Suprapubic skin (tissue), 4 donors: ENCODE data around the gene G6PD. TPM values are rescaled to one million over a fixed set of nuclear protein-coding genes. Genes with fewer than 3 reads are reported as not detected.
"Not testable (repeated sequence)": the region's sequence is repeated elsewhere in the genome, so short reads cannot be mapped to it uniquely, and the experiment has no call there.

Experiments
- DNase-seq, 2 donors: peaks; one replicate each; pipeline ENCODE4 v3.0.0-alpha.2; 2019; ENCODE audit warnings: low spot score in 2 of 2
- H3K27ac ChIP-seq: fragments of 200-600 bp; sonication (generic); one replicate; pipeline ENCODE4 v1.5.1; 2019
- H3K27me3 ChIP-seq: fragments of 200-600 bp; sonication (generic); one replicate; pipeline ENCODE4 v1.5.1; 2019
- H3K36me3 ChIP-seq: fragments of 200-600 bp; sonication (generic); one replicate; pipeline ENCODE4 v1.5.1; 2019
- H3K4me1 ChIP-seq: fragments of 200-600 bp; sonication (generic); one replicate; pipeline ENCODE4 v1.5.1; 2019
- H3K4me3 ChIP-seq: fragments of 200-600 bp; sonication (generic); one replicate; pipeline ENCODE4 v1.5.1; 2019; ENCODE audit warnings: mild to moderate bottlenecking
- H3K9me3 ChIP-seq: fragments of 200-600 bp; sonication (generic); one replicate; pipeline ENCODE4 v1.5.1; 2019
- CTCF ChIP-seq, 2 donors: fragments of 200-600 bp in 1 of 2; fragments of 450-650 bp in 1 of 2; sonication (generic) in 1 of 2; IDR thresholded peaks; one replicate each; pipeline ENCODE4 v1.5.1; 2016 to 2019; ENCODE audit warnings: antibody characterized with exemption in 2 of 2, mild to moderate bottlenecking in 1 of 2, moderate library complexity in 1 of 2
- EP300 ChIP-seq: sonication (generic); formaldehyde crosslinking; IDR thresholded peaks from one replicate; pipeline ENCODE4 v1.6.1; 2017; ENCODE audit warnings: antibody characterized with exemption
- POLR2A ChIP-seq, 2 donors: fragments of 450-650 bp; IDR thresholded peaks; one replicate each; pipeline ENCODE4 v1.6.1; 2017; ENCODE audit warnings: antibody characterized with exemption in 2 of 2, mild to moderate bottlenecking in 2 of 2, moderate library complexity in 2 of 2
- POLR2AphosphoS5 ChIP-seq, 3 donors: sonication (generic); formaldehyde crosslinking; IDR thresholded peaks; one replicate each; pipeline ENCODE4 v1.6.1; 2017; ENCODE audit warnings: antibody characterized with exemption in 3 of 3
- WGBS: methylation state at CpG from one replicate; pipeline ENCODE4 v1.1.5; 2018; 5-methylcytosine and 5-hydroxymethylcytosine counted together
- total RNA-seq, 4 donors: library from RNA; depleted of rRNA; stranded (reverse); fragments of >200 nt; gene quantifications; one replicate each; pipeline ENCODE4 v1.1.0, GENCODE V29; 2016

G6PD gene
- total RNA-seq, 4 donors from 2014 or later: 22.6 to 60.4 (median 42.0) TPM

- H3K4me1 ChIP-seq, H3K36me3 ChIP-seq, H3K9me3 ChIP-seq, H3K4me3 ChIP-seq, H3K27ac ChIP-seq, H3K27me3 ChIP-seq, DNase-seq: not testable (repeated sequence)
- no CpG with 5 or more reads among the region's 8 CpGs for WGBS
Observed at GRCh38 chrX:154582994-154583393, 36.3 kb upstream of the G6PD start.

GRCh38 chrX:154575076-154575475, 28.4 kb upstream of the G6PD start:
- not testable (repeated sequence) for H3K27ac ChIP-seq, H3K4me3 ChIP-seq, H3K36me3 ChIP-seq, H3K4me1 ChIP-seq, DNase-seq, H3K27me3 ChIP-seq, H3K9me3 ChIP-seq
- no CpG with 5 or more reads among the region's 5 CpGs for WGBS

GRCh38 chrX:154573061-154573460, 26.4 kb upstream of the G6PD start:
- H3K4me1 ChIP-seq, H3K27me3 ChIP-seq, H3K4me3 ChIP-seq, H3K9me3 ChIP-seq, H3K27ac ChIP-seq, DNase-seq, H3K36me3 ChIP-seq: not testable (repeated sequence)
- no CpG with 5 or more reads among the region's 10 CpGs for WGBS

GRCh38 chrX:154570361-154570760, 23.7 kb upstream of the G6PD start:
- H3K27me3 ChIP-seq, H3K27ac ChIP-seq, H3K4me1 ChIP-seq, H3K9me3 ChIP-seq, H3K4me3 ChIP-seq, DNase-seq, H3K36me3 ChIP-seq: not testable (repeated sequence)
- no CpG with 5 or more reads among the region's 11 CpGs for WGBS

- H3K27ac ChIP-seq: not testable (repeated sequence)
Observed at GRCh38 chrX:154562295-154562694, 15.6 kb upstream of the G6PD start.

GRCh38 chrX:154560326-154560725, 13.7 kb upstream of the G6PD start:
- no CpG with 5 or more reads among the region's 31 CpGs for WGBS
- not testable (repeated sequence) for H3K36me3 ChIP-seq, H3K4me1 ChIP-seq, H3K4me3 ChIP-seq, DNase-seq, H3K9me3 ChIP-seq, H3K27ac ChIP-seq, H3K27me3 ChIP-seq

More at GRCh38 chrX:154562295-154562694, 15.6 kb upstream of the G6PD start:
- H3K27me3 ChIP-seq, H3K36me3 ChIP-seq, H3K4me3 ChIP-seq, DNase-seq, H3K9me3 ChIP-seq, H3K4me1 ChIP-seq: not testable (repeated sequence)
- WGBS: no CpG with 5 or more reads among the region's 10 CpGs

- whole genome bisulfite sequencing: no CpG with 5 or more reads among the region's 21 CpGs
- not testable (repeated sequence) for H3K4me1 ChIP-seq, DNase-seq, H3K9me3 ChIP-seq, H3K36me3 ChIP-seq, H3K4me3 ChIP-seq, H3K27ac ChIP-seq, H3K27me3 ChIP-seq
Observed at GRCh38 chrX:154558896-154559295, 12.2 kb upstream of the G6PD start.

- not testable (repeated sequence) for H3K27ac ChIP-seq, H3K9me3 ChIP-seq, DNase-seq, H3K36me3 ChIP-seq, H3K27me3 ChIP-seq, H3K4me3 ChIP-seq, H3K4me1 ChIP-seq
- no CpG with 5 or more reads among the region's 24 CpGs for WGBS
Observed at GRCh38 chrX:154558060-154558690, 11.5 kb upstream of the G6PD start.

GRCh38 chrX:154552112-154552806, 5.6 kb upstream of the G6PD start:
- Histone ChIP-seq H3K36me3 (peaks cover 13% of the 10 kb centered on the region), H3K4me1 (peaks cover 16% of the 10 kb centered on the region)
- DNase-seq, H3K27me3 ChIP-seq, H3K9me3 ChIP-seq, H3K4me3 ChIP-seq, H3K27ac ChIP-seq: not testable (repeated sequence)
- WGBS: 70% methylated on average over 7 of the region's 18 CpGs

- no peak overlapping the region for H3K27ac ChIP-seq
- peaks cover 13% of the 10 kb centered on the region for H3K36me3 ChIP-seq
- H3K9me3 ChIP-seq: no peaks in the 10 kb centered on the region
- no peak for DNase-seq
- no peaks in the 10 kb centered on the region for H3K27me3 ChIP-seq
- H3K4me3 ChIP-seq: no peak overlapping the region
- H3K4me1 ChIP-seq: peaks cover 25% of the 10 kb centered on the region
- WGBS: 63% methylated on average over 1 of the region's 1 CpG
- TF ChIP-seq POLR2A (IDR thresholded peaks at IDR 0.05) (no peak), CTCF (IDR thresholded peaks at IDR 0.05) (no peak), EP300 (no peak), POLR2AphosphoS5 (IDR thresholded peaks at IDR 0.05) (no peak)
Observed at GRCh38 chrX:154549766-154550165, 3.1 kb upstream of the G6PD start.
